RPMI8226 (cell line): ENCODE data around the gene MED15.

Experiments
- DNase-seq: peaks from one replicate; pipeline ENCODE4 v3.0.0-alpha.2; 2015

MED15 gene

GRCh38 chr22:20573833-20574615 is 66.6 kb downstream of the MED15 start:
- DNase-seq: no peak

GRCh38 chr22:20574920-20575353 is 67.5 kb downstream of the MED15 start:
- no peak for DNase-seq

GRCh38 chr22:20575724-20576444 is 68.5 kb downstream of the MED15 start:
- no peak for DNase-seq

- DNase-seq: no peak
These were observed 69.0 kb downstream of the MED15 start for GRCh38 chr22:20576445-20576816.

- DNase-seq: no peak
These were observed 69.6 kb downstream of the MED15 start for GRCh38 chr22:20577045-20577444.

GRCh38 chr22:20577549-20577975 is 70.2 kb downstream of the MED15 start:
- no peak for DNase-seq

- no peak for DNase-seq
These were observed 70.8 kb downstream of the MED15 start for GRCh38 chr22:20578192-20578591.

GRCh38 chr22:20578707-20579106 is 71.3 kb downstream of the MED15 start:
- DNase-seq: no peak

GRCh38 chr22:20579273-20580120 is 72.1 kb downstream of the MED15 start:
- DNase-seq: no peak

- no peak for DNase-seq
These were observed 72.8 kb downstream of the MED15 start for GRCh38 chr22:20580179-20580578.

GRCh38 chr22:20580611-20581502 is 73.4 kb downstream of the MED15 start:
- DNase-seq: no peak

- DNase-seq: no peak
These were observed 74.2 kb downstream of the MED15 start for GRCh38 chr22:20581503-20582170.

- DNase-seq: no peak
These were observed 74.7 kb downstream of the MED15 start for GRCh38 chr22:20582171-20582511.

- no peak for DNase-seq
These were observed 75.3 kb downstream of the MED15 start for GRCh38 chr22:20582520-20583361.

- DNase-seq: no peak
These were observed 76.1 kb downstream of the MED15 start for GRCh38 chr22:20583471-20583922.

GRCh38 chr22:20584029-20584871 is 76.8 kb downstream of the MED15 start:
- DNase-seq: no peak

GRCh38 chr22:20584872-20585638 is 77.6 kb downstream of the MED15 start:
- DNase-seq: no peak

- no peak for DNase-seq
These were observed 78.4 kb downstream of the MED15 start for GRCh38 chr22:20585639-20586402.
